Glomerular endothelial cell (primary cell): ENCODE results near the gene TPCN2. TPM values are rescaled to one million over a fixed set of nuclear protein-coding genes. Genes with fewer than 3 reads are reported as not detected.

Experiments
- DNase-seq: peaks from one replicate; pipeline ENCODE4 v3.0.0-alpha.2; 2011; ENCODE audit warnings: low read depth, low spot score; ENCODE audit errors: extremely low read depth
- total RNA-seq: library from RNA; depleted of rRNA; stranded (reverse); fragments of >200 nt; gene quantifications from 2 replicates; pipeline ENCODE4 v1.2.3, GENCODE V29; 2015

TPCN2 gene
- total RNA-seq, 1 donor from 2014 or later: 19.7 TPM

DNA sequence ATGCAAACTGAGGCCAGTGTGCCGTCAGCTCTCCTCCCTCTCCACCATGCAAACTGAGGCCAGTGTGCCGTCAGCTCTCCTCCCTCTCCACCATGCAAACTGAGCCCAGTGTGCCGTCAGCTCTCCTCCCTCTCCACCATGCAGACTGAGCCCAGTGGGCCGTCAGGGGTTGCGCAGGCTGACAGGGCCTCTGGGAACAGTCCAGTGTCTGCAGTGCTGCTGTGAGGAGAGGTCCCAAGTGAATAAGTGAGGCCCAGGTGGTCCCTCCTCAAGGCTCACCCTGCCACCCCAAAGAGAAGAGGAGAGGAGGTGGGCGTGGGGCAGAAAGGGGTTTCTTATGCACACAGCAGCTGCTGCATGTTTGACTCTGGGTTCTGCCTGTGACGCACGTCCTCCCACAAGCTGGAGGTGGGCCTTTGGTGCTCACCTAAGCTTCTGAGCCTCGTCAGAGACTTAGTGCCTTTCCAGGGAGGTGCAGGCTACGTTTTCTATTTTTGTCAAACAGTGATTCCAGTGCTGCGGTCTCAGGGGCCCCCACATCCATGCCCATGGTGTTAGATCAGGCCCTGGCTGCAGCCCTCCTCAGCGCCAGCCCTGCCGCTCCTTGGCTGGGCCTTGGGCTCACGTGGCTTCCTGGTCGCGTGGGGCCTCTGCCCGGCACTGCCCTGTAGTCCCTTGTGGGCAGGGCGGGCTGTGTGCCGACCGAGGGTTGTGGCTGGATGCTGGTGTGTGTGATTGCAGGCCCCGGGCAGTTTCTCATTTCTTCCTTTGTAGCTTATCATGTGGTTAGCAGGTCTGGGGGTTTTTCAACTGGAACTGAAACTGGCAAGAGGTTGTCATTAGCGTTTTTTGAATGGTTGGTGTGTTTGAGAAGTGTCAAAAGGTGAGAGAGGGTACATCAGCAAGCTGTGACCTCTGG, 7.1 kb downstream of the TPCN2 start:
- DNase-seq: no peak

DNA sequence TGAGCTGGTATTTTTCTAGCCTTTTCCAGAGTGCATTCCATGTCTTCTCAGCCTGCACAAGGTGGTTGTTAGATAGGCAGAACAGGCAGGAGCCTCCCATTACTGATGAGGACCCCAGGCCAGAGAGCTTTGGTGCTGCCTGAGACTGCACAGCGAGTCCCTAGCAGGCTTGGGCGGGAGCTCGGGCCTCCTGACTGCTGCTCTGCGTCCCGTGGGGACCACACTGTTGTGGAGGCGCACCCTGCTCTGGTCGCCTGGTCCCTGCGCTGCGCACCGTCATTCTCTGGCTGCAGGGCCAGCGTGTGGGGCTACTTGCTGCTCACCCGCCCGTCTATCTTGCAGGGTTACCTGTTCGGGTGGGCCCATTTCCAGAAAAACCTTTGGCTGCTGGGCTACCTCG, 8.5 kb downstream of the TPCN2 start:
- DNase-seq: no peak

DNA sequence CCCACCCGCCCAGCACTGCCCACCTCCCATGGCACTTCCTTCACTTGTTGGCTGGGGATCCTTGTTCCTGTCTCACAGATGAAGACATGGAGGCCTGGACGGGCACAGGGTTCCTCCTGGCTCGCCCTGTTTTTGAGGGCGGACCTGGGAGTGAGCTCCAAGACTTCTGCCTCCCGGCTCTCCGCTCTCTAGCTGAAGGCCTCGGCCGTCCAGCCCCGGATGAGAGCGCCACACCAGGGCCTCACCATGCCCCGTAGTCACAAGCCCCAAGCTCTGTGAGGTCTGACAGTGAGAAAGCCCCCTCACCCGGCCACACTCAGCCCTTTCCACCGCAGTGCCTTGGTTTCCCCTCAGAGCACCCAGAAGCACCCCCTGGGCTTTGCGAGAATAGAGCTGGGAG, 9.1 kb downstream of the TPCN2 start:
- DNase-seq: no peak

- no peak for DNase-seq
These were observed 10.0 kb downstream of the TPCN2 start for GRCh38 chr11:69058511-69059270.

DNA sequence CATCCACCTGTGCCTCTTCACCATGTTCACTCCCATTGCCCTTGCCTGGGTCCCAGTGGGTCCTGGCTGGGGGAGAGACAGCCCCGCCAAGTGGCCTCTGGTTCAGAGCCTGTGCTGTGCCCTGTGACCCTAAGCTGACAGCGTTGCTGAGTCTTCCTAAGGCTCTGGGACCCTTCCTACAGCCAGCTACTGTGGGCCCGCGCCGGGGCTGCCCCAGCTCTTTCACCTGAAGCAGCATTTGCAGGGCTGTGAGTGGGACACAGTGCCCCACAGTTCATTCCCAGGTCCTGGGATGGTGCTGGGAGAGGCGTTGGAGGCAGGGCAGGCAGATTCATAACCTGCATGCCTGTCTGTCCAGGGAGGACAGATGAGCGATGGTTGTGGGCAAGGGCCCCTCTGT, 10.7 kb downstream of the TPCN2 start:
- no peak for DNase-seq

- DNase-seq: no peak
These were observed 11.3 kb downstream of the TPCN2 start for GRCh38 chr11:69059985-69060384.

DNA sequence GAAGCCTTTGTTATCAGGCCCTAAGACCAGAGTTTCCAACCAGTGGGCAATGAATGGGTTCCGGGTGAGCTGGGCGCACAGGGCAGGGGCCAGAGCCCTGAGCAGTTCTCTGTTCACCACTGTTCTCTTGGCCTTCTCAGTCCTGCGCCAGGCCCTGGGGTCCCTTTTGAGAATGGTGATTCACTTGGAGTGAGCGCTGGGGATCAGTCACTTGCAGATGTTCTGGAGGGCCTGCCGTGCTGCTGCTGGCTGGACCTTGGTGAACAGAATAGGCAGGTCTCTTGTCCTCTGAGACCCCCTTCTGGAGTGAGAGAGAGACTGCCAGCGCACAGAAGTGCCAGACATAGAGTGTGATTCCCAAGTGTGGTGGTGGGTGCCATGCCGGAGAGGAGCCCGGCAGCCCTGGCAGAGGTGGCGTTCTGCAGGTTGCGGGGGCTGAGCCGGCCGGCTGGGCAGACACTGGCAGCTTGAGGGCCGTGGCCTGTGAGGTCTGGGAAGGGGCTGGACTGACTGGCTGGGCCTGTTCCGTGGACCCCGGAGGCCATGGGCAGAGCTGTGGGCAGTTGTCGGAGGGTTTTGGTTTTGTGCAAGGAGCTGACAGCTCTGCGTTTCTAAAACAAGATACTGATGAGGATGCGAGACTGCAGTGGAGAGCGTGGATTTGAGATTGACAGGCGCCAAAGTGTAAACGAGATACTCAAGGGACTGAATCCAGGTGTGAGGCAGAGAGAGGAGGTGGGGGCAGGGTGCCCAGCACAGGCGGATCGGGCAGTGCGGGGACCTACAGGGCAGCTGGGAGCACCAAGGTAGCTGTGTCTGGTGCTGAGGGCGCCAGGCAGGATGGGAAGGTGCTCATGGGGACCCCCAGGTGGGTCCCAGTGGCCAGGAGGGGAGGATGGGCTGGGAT, 12.3 kb downstream of the TPCN2 start:
- no peak for DNase-seq

- no peak for DNase-seq
These were observed 13.0 kb downstream of the TPCN2 start for GRCh38 chr11:69061713-69062053.

DNA sequence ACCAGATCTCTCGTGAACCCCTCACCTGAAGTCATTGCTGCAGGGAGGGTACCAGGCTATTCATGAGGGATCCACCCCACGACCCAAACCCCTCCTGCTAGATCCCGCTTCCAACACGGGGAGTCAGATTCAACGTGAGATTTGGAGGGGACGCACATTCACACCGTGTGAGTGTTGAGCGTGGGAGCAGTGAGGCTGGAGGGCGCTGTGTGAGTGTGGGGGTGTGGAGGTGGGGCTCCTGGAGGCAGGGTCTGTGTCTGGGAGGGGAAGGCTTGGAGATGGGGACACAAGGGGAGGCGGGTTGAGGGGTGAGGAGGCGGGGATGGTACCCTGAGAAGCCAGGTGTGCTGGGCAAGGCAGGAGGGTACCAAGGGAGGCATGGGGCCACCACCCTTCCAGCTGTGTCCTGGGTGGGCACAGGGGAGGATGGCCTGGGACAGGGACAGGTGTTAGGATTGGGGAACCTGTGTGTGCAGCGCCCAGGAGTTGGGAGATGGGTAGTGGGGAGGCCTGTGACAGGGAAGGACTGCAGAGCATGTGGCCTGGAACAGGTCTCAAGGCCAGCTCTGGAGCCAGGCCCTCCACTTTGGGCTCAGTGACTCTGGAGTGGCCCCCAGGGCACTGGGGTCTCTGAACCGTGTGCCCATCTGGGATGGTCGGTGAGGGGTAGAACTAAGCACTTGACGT, 13.6 kb downstream of the TPCN2 start:
- DNase-seq: no peak

DNA sequence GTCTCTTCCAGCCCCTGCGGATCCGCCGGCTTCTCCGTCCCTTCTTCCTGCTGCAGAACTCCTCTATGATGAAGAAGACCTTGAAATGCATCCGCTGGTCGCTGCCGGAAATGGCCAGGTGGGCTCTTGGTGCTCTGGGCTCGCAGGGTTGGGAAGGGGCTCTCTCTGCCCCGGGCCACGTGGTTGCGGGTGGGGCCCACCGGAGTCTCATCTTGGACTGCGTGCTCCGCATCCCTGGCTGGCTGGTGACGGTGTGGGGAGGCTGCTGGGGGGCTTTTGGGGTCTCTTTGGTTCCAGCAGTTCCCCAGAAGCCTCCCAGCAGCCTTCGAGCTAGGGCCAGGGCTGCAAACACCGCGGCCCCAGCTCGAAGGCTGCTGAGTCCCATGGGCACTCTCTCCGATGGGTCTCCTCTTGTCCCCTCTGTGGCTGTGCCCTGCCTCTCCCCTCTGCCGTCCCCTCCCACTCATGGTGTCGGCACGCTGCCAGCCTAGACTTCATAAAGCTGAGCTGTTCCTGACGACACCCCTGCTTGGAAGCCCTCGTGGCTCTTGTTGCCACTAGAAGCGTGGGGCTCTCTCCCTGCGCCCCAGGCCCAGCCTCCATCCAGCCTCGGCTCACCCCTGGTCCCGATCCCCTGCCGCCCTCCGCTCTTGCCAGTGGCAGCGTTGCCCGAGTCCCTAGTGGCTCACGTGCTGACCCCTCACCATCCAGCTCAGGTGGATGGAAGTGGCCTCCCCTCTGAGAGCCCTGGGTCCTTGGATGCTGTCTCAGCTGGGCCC, 14.3 kb downstream of the TPCN2 start:
- DNase-seq: no peak

DNA sequence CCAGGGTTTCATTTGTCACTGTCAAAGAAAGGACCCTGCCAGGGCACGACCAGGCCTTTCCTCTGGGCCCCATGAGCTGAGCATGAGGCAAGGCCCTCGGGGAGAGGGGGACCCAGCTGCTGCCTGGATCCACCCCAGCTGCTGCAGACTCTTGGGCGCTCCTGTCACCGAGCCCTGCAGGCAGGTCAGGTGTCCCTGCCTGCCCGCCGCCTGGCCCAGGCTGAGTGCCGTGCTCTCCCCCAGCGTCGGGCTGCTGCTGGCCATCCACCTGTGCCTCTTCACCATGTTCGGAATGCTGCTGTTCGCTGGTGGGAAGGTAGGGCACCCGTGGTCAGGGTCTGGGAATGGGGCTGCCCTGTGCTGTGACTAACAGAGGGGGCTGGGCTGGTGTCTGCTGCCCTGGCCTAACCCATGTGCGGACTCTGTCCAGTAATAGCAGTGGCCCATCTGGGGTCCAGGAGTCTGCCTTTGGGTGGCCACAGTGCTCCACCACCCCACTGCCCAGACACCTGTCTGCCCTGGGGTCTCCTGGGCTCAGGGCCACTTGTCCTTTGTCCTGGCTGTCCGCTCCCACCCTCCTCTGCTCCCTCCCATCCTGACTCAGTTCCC, 15.0 kb downstream of the TPCN2 start:
- no peak for DNase-seq

- DNase-seq: no peak
These were observed 15.7 kb downstream of the TPCN2 start for GRCh38 chr11:69064394-69064957.

DNA sequence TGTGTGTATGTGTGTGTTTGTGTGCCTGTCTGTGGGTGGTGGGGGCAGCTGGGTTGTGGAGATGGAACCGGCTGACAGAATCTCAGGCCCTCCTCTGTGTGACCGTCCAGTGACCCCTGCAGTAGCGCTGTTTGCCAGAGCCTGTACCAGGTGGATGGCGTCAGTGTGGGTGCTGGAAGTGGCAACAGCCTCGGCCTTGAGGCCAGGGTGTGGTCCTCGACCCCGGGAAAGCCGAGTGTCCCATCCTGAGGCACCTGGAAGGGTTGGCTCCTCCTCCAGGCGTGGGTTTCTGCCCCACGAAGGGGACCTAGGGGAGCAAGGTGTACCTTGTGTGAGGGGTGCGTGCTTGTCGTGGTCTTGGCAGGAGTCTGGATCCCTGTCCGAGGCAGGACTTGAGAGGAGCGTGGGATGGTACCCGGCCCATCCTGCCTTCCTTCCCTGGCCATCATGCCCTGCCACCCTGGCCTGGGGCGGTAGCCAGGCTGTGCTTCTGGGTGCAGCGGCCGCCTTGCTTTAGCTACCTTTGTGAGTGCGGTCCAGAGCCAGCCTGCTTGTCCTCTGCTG, 16.5 kb downstream of the TPCN2 start:
- DNase-seq: no peak

DNA sequence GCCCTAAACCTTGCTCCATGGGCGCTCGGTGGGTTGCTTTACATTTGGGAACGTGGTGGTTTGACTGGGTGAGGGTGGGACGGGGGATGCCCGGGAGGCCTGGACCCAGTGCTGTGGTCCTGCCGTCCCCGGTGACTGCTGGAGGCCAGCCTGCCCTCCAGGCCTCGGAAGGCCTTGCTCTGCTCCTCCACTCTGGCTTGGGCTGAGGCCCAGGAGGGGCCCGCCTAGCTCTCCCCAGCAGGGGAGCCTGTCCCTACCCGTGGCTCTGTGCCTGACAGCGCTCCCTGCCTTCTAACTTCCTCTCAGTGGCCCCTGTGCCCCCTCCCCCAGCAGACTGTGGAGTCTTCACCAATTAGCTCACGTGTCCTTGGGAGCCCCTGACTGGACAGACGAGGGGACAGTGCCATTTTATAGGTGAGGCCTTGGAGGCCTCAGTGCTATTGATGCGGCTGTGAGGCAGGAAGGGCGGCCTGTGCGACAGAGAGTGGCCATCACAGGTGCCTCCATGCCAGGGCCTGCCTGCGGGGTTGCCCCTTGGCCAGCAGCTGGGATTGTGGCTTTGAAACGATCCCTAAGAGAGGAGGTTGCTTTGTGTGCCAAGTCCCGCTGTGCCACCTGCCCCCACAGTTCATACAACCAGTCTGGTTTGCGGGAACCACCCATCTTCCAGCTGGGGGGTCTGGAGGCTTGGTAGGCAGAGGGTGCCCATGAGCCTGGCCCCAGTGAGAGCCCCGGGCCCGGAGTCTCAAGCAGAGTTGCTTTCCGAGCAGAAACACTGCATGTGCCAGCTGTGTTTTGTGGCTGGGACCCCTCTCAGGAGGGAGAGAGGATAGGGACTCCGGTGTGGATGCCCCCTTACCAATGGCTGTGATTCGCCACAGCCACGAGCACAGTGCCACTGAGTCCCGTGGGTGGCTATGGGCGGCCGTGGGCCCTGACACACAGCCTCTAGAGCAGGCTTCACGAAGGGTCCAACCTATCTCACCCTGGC, 17.7 kb downstream of the TPCN2 start:
- no peak for DNase-seq

- DNase-seq: no peak
These were observed 18.5 kb downstream of the TPCN2 start for GRCh38 chr11:69067200-69067599.

GRCh38 chr11:69071086-69071800, 22.5 kb downstream of the TPCN2 start:
- no peak for DNase-seq

GRCh38 chr11:69071956-69072355, 23.2 kb downstream of the TPCN2 start:
- no peak for DNase-seq
